Upper lobe of right lung (tissue), 1 donor: ENCODE results near the gene OTOP2. TPM values are rescaled to one million over a fixed set of nuclear protein-coding genes. Genes with fewer than 3 reads are reported as not detected.

Experiments
- ATAC-seq: fragments of 200-7000 bp; cut with Tn5 transposase; one replicate; pipeline ENCODE4 v1.9.1; 2020; ENCODE audit warnings: mild to moderate bottlenecking, moderate library complexity
- DNase-seq: peaks from one replicate; pipeline ENCODE4 v3.0.0-alpha.2; 2020
- H3K27ac ChIP-seq: fragments of 200-600 bp; one replicate; pipeline ENCODE4 v1.8.0; 2022
- H3K27me3 ChIP-seq: fragments of 200-600 bp; one replicate; pipeline ENCODE4 v1.8.0; 2022; ENCODE audit warnings: mild to moderate bottlenecking
- H3K36me3 ChIP-seq: fragments of 200-600 bp; one replicate; pipeline ENCODE4 v1.8.0; 2022
- H3K4me1 ChIP-seq: fragments of 200-600 bp; one replicate; pipeline ENCODE4 v1.8.0; 2022
- H3K4me3 ChIP-seq: fragments of 200-600 bp; one replicate; pipeline ENCODE4 v1.8.0; 2022; ENCODE audit warnings: mild to moderate bottlenecking
- H3K9me3 ChIP-seq: fragments of 200-600 bp; one replicate; pipeline ENCODE4 v1.8.0; 2022
- CTCF ChIP-seq: fragments of 200-600 bp; IDR thresholded peaks from one replicate; pipeline ENCODE4 v1.8.0; 2022; ENCODE audit warnings: antibody characterized with exemption
- intact Hi-C: fragments of 100-400 bp; cut with DNase I; formaldehyde crosslinking; loops from one replicate; pipeline ENCODE4 v1.11.0; 2022
- total RNA-seq: library from RNA; stranded (reverse); fragmentation: NEBNext Ultra II Directional; extraction: Animal tissue kit (Norgen Biotek cat#: 25700); gene quantifications from one replicate; pipeline ENCODE4 v1.2.1, GENCODE V29; 2021
- donor health status: DM: no; HTN: yes; CAD: no; lungs with severe emphysema.

Gene OTOP2
- total RNA-seq, 1 donor from 2014 or later, result not detected

- H3K4me1 ChIP-seq, result peaks cover 4% of the 10 kb centered on the region
- H3K9me3 ChIP-seq, result no peaks in the 10 kb centered on the region
- H3K36me3 ChIP-seq, result no peaks in the 10 kb centered on the region
- H3K4me3 ChIP-seq, result no peak overlapping the region
- TF ChIP-seq CTCF, result no peak
- no peaks in the 10 kb centered on the region for H3K27me3 ChIP-seq
- H3K27ac ChIP-seq, result no peak overlapping the region
- DNase-seq, result no peak
- ATAC-seq, result no peak
- intact Hi-C loops, result no loop called here
Measured at GRCh38 chr17:74877592-74878548, 46.2 kb upstream of the OTOP2 start.

GRCh38 chr17:74878658-74879057, 45.4 kb upstream of the OTOP2 start:
- Histone ChIP-seq H3K27me3 (no peaks in the 10 kb centered on the region), H3K4me3 (no peak overlapping the region), H3K9me3 (no peaks in the 10 kb centered on the region), H3K27ac (no peak overlapping the region), H3K36me3 (no peaks in the 10 kb centered on the region), H3K4me1 (peaks cover 4% of the 10 kb centered on the region)
- no peak for TF ChIP-seq CTCF
- ATAC-seq (no peak), DNase-seq (no peak)
- intact Hi-C loops, result no loop called here

- intact Hi-C loops, result no loop called here
- Histone ChIP-seq H3K4me1 (no peaks in the 10 kb centered on the region), H3K9me3 (no peaks in the 10 kb centered on the region), H3K27ac (no peak overlapping the region), H3K27me3 (no peaks in the 10 kb centered on the region), H3K4me3 (no peak overlapping the region), H3K36me3 (no peaks in the 10 kb centered on the region)
- ATAC-seq, result no peak
- TF ChIP-seq CTCF, result no peak
- no peak for DNase-seq
Measured at GRCh38 chr17:74879308-74879707, 44.8 kb upstream of the OTOP2 start.

- intact Hi-C loops, result no loop called here
- no peaks in the 10 kb centered on the region for H3K9me3 ChIP-seq
- no peaks in the 10 kb centered on the region for H3K27me3 ChIP-seq
- ATAC-seq (no peak), DNase-seq (no peak)
- no peak overlapping the region for H3K27ac ChIP-seq
- no peaks in the 10 kb centered on the region for H3K4me1 ChIP-seq
- H3K4me3 ChIP-seq, result no peak overlapping the region
- no peak for TF ChIP-seq CTCF
- no peaks in the 10 kb centered on the region for H3K36me3 ChIP-seq
Measured at GRCh38 chr17:74881073-74881472, 43.0 kb upstream of the OTOP2 start.

GRCh38 chr17:74882517-74883240, 41.4 kb upstream of the OTOP2 start:
- H3K27me3 ChIP-seq, result no peaks in the 10 kb centered on the region

More at GRCh38 chr17:74882517-74883240, 41.4 kb upstream of the OTOP2 start:
- DNase-seq (no peak), ATAC-seq (no peak)
- Histone ChIP-seq H3K4me3 (no peak overlapping the region), H3K36me3 (no peaks in the 10 kb centered on the region), H3K4me1 (no peaks in the 10 kb centered on the region), H3K9me3 (no peaks in the 10 kb centered on the region), H3K27ac (no peak overlapping the region)
- intact Hi-C loops, result no loop called here
- no peak for TF ChIP-seq CTCF
